ENCODE measurements around the gene WWOX.

Gene WWOX

GRCh38 chr16:79098907-79099306 lies 999.5 kb downstream of the WWOX start:
- TF ChIP-seq SNAI2 (CRISPR knock-in tag; IDR thresholded peaks at IDR 0.05) (no peak), RARB (CRISPR knock-in tag; IDR thresholded peaks at IDR 0.05) (no peak), GLIS3 (CRISPR knock-in tag; IDR thresholded peaks at IDR 0.05) (no peak), PPARA (CRISPR knock-in tag; IDR thresholded peaks at IDR 0.05; ENCODE audit: borderline replicate concordance) (no peak)
- TF ChIP-seq, protein P1, sequence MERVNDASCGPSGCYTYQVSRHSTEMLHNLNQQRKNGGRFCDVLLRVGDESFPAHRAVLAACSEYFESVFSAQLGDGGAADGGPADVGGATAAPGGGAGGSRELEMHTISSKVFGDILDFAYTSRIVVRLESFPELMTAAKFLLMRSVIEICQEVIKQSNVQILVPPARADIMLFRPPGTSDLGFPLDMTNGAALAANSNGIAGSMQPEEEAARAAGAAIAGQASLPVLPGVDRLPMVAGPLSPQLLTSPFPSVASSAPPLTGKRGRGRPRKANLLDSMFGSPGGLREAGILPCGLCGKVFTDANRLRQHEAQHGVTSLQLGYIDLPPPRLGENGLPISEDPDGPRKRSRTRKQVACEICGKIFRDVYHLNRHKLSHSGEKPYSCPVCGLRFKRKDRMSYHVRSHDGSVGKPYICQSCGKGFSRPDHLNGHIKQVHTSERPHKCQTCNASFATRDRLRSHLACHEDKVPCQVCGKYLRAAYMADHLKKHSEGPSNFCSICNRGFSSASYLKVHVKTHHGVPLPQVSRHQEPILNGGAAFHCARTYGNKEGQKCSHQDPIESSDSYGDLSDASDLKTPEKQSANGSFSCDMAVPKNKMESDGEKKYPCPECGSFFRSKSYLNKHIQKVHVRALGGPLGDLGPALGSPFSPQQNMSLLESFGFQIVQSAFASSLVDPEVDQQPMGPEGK (CRISPR knock-in tag; IDR thresholded peaks at IDR 0.05; ENCODE audit: borderline replicate concordance): no peak
- TF ChIP-seq, protein P2, sequence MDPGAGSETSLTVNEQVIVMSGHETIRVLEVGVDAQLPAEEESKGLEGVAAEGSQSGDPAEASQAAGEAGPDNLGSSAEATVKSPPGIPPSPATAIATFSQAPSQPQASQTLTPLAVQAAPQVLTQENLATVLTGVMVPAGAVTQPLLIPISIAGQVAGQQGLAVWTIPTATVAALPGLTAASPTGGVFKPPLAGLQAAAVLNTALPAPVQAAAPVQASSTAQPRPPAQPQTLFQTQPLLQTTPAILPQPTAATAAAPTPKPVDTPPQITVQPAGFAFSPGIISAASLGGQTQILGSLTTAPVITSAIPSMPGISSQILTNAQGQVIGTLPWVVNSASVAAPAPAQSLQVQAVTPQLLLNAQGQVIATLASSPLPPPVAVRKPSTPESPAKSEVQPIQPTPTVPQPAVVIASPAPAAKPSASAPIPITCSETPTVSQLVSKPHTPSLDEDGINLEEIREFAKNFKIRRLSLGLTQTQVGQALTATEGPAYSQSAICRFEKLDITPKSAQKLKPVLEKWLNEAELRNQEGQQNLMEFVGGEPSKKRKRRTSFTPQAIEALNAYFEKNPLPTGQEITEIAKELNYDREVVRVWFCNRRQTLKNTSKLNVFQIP (CRISPR knock-in tag; IDR thresholded peaks at IDR 0.05; ENCODE audit: borderline replicate concordance, low read depth): no peak
- ATAC-seq: no peak

DNA sequence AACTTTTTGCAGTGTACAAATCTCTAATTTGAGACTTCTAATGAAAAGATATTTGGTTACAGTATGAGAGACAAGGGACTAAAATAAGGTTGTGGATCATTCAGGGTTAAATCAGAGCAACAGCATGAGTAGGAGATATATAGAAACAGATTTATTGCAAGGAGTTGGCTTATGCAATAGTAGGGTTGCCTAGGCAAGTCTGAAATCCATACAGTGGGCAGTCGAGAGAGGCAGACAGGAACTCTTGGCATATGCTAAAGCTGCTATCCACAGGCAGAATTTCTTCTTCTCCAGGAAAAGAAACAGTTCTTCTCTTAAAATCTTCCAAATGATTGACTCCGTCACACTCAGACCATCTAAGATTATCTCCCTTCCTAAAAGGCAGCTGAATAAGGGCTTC lies 1000.3 kb downstream of the WWOX start:
- ATAC-seq: no peak
- TF ChIP-seq CSDC2 (CRISPR knock-in tag; IDR thresholded peaks at IDR 0.05): no peak
- TF ChIP-seq TOX (CRISPR knock-in tag; IDR thresholded peaks at IDR 0.05; ENCODE audit: borderline replicate concordance): no peak
- TF ChIP-seq, protein P2 (CRISPR knock-in tag; IDR thresholded peaks at IDR 0.05; ENCODE audit: borderline replicate concordance, low read depth): no peak
- TF ChIP-seq SNAI2 (CRISPR knock-in tag; IDR thresholded peaks at IDR 0.05): no peak
- TF ChIP-seq GLIS3 (CRISPR knock-in tag; IDR thresholded peaks at IDR 0.05): no peak
- TF ChIP-seq ZFP30 (CRISPR knock-in tag; IDR thresholded peaks at IDR 0.05): no peak
- TF ChIP-seq, protein P3, sequence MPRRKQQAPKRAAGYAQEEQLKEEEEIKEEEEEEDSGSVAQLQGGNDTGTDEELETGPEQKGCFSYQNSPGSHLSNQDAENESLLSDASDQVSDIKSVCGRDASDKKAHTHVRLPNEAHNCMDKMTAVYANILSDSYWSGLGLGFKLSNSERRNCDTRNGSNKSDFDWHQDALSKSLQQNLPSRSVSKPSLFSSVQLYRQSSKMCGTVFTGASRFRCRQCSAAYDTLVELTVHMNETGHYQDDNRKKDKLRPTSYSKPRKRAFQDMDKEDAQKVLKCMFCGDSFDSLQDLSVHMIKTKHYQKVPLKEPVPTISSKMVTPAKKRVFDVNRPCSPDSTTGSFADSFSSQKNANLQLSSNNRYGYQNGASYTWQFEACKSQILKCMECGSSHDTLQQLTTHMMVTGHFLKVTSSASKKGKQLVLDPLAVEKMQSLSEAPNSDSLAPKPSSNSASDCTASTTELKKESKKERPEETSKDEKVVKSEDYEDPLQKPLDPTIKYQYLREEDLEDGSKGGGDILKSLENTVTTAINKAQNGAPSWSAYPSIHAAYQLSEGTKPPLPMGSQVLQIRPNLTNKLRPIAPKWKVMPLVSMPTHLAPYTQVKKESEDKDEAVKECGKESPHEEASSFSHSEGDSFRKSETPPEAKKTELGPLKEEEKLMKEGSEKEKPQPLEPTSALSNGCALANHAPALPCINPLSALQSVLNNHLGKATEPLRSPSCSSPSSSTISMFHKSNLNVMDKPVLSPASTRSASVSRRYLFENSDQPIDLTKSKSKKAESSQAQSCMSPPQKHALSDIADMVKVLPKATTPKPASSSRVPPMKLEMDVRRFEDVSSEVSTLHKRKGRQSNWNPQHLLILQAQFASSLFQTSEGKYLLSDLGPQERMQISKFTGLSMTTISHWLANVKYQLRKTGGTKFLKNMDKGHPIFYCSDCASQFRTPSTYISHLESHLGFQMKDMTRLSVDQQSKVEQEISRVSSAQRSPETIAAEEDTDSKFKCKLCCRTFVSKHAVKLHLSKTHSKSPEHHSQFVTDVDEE (CRISPR knock-in tag; IDR thresholded peaks at IDR 0.05): no peak
- TF ChIP-seq ZFP3 (CRISPR knock-in tag; IDR thresholded peaks at IDR 0.05): no peak
- TF ChIP-seq, protein P4, sequence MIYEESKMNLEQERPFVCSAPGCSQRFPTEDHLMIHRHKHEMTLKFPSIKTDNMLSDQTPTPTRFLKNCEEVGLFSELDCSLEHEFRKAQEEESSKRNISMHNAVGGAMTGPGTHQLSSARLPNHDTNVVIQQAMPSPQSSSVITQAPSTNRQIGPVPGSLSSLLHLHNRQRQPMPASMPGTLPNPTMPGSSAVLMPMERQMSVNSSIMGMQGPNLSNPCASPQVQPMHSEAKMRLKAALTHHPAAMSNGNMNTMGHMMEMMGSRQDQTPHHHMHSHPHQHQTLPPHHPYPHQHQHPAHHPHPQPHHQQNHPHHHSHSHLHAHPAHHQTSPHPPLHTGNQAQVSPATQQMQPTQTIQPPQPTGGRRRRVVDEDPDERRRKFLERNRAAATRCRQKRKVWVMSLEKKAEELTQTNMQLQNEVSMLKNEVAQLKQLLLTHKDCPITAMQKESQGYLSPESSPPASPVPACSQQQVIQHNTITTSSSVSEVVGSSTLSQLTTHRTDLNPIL (CRISPR knock-in tag; IDR thresholded peaks at IDR 0.05; ENCODE audit: low read depth): no peak
- TF ChIP-seq ZNF8 (CRISPR knock-in tag; IDR thresholded peaks at IDR 0.05): no peak
- no peak for TF ChIP-seq BACH2 (CRISPR knock-in tag; IDR thresholded peaks at IDR 0.05; ENCODE audit: borderline replicate concordance)
- no peak for TF ChIP-seq CSRNP3 (CRISPR knock-in tag; IDR thresholded peaks at IDR 0.05)
- TF ChIP-seq ZNF565 (CRISPR knock-in tag; conservative IDR thresholded peaks at IDR 0.05; ENCODE audit: low read depth): no peak
- no peak for TF ChIP-seq ESRRG (CRISPR knock-in tag; IDR thresholded peaks at IDR 0.05)

DNA sequence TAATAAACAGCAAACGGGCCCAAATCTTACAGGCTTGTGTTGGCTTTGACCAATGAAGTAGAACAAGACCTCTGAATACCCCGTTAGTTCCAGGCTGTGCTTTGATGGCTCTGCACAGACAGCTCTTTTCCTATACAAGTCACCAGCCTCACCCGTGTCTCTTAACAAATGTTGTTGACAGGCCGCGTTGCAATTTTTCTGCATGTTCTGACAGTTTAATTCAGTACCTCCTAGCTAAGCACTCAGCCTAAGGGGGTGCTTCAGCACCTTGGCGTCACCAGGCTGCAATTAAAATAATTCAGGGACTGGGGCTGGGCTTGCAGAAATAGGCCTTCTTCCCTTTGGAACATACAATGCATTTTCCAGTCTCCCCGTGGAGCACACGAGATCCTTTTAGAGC lies 1001.0 kb downstream of the WWOX start:
- TF ChIP-seq ZFP30 (CRISPR knock-in tag; IDR thresholded peaks at IDR 0.05): no peak
- TF ChIP-seq CSDC2 (CRISPR knock-in tag; IDR thresholded peaks at IDR 0.05): no peak
- TF ChIP-seq RARB (CRISPR knock-in tag; IDR thresholded peaks at IDR 0.05): no peak
- no peak for TF ChIP-seq ESRRG (CRISPR knock-in tag; IDR thresholded peaks at IDR 0.05)
- TF ChIP-seq ZNF70 (CRISPR knock-in tag; IDR thresholded peaks at IDR 0.05): no peak
- no peak for TF ChIP-seq ISL1 (CRISPR knock-in tag; IDR thresholded peaks at IDR 0.05)
- ATAC-seq: no peak

All from SK-N-SH treated with all-trans-retinoic acid at 6 μM for 48 hours (cell line).